Immature natural killer cell (primary cell): Measurements from ENCODE around the gene VWA3B. TPM values are rescaled to one million over a fixed set of nuclear protein-coding genes. Genes with fewer than 3 reads are reported as not detected.
"Not testable (repeated sequence)": the region's sequence is repeated elsewhere in the genome, so short reads cannot be mapped to it uniquely, and the experiment has no call there.

Experiments used
- DNase-seq, 3 donors: peaks; one replicate each; pipeline ENCODE4 v3.0.0; 2022; ENCODE audit warnings: mixed read lengths in 1 of 3
- H3K27ac Mint-ChIP-seq, 6 donors: one replicate each; pipeline ENCODE4 v1.8.0; 2020; ENCODE audit warnings: mixed read lengths in 6 of 6, mild to moderate bottlenecking in 5 of 6, inconsistent platforms in 4 of 6, moderate library complexity in 3 of 6
- H3K27me3 Mint-ChIP-seq, 3 donors: one replicate each; pipeline ENCODE4 v1.8.0; 2020 to 2021; ENCODE audit warnings: low read depth in 3 of 3, mild to moderate bottlenecking in 3 of 3, mixed read lengths in 3 of 3, moderate library complexity in 3 of 3, inconsistent platforms in 1 of 3
- H3K36me3 Mint-ChIP-seq, 3 donors: one replicate each; pipeline ENCODE4 v1.8.0; 2020; ENCODE audit warnings: mixed read lengths in 3 of 3, inconsistent platforms in 2 of 3, mild to moderate bottlenecking in 2 of 3
- H3K4me1 Mint-ChIP-seq, 2 donors: one replicate each; pipeline ENCODE4 v1.8.0; 2020; ENCODE audit warnings: inconsistent platforms in 2 of 2, mild to moderate bottlenecking in 2 of 2, mixed read lengths in 2 of 2, moderate library complexity in 1 of 2
- H3K4me3 Mint-ChIP-seq, 5 donors: one replicate each; pipeline ENCODE4 v1.8.0; 2020; ENCODE audit warnings: mild to moderate bottlenecking in 5 of 5, mixed read lengths in 5 of 5, inconsistent platforms in 3 of 5, moderate library complexity in 3 of 5
- H3K9me3 Mint-ChIP-seq, 6 donors: one replicate each; pipeline ENCODE4 v1.8.0; 2020; ENCODE audit warnings: mild to moderate bottlenecking in 6 of 6, mixed read lengths in 6 of 6, inconsistent platforms in 4 of 6, moderate library complexity in 3 of 6
- polyA plus RNA-seq, 3 donors: library from polyadenylated mRNA; unstranded; fragments of 300-500 nt; fragmentation: Illumina TruSeq; gene quantifications; one replicate each; pipeline ENCODE4 v1.2.3, GENCODE V29; 2021

Gene VWA3B
- polyA plus RNA-seq, 3 donors from 2014 or later = not detected

DNA sequence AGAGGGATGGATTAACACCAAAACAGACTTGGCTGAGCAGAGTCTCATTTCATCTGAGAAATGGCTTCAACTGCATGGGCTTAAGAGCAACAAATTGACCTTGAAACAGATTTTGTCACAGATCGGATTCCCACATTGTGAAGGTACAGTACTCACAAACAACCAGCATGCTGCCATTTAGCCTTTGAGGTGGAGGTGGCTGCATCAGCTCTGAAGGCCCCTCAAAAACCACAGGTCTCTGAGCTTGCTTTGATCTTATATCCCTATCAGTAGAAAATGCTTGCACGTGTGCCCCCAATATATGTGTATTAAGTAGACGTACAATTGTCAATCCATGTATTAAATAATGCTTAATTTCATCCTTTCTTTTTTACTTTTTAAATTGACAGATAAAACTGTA lies 6.2 kb downstream of the VWA3B start:
- DNase-seq = no peak
- peaks cover 6 to 8% (median 8%) of the 10 kb centered on the region in 3 donors for H3K27me3 Mint-ChIP-seq
- no peaks in the 10 kb centered on the region for H3K4me1 Mint-ChIP-seq
- peaks cover 5 to 11% (median 8%) of the 10 kb centered on the region in 6 donors for H3K9me3 Mint-ChIP-seq
- H3K36me3 Mint-ChIP-seq = peaks cover 0 to 4% (median 0%) of the 10 kb centered on the region in 3 donors
- H3K27ac Mint-ChIP-seq = no peak overlapping the region
- no peak overlapping the region for H3K4me3 Mint-ChIP-seq

DNA sequence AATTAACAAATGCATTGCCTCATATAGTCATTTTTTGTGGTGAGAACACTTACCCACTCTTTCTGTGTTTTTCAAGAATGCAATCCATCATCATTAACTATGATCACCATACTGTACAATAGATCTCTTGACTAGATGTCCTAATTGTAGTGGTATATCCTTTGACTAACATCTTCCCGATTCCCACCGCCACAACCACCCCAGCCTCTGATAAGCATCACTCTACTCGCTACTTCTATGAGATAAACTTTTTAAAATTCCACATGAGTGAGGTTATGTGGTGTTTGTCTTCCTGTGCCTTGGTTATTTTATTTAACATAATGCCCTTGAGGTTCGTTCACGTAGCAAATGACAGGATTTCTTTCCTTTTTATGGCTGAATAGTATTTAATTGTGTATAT lies 6.6 kb downstream of the VWA3B start:
- peaks cover 6 to 8% (median 8%) of the 10 kb centered on the region in 3 donors for H3K27me3 Mint-ChIP-seq
- H3K4me3 Mint-ChIP-seq = no peak overlapping the region
- no peak overlapping the region for H3K27ac Mint-ChIP-seq
- peaks cover 5 to 11% (median 8%) of the 10 kb centered on the region in 6 donors for H3K9me3 Mint-ChIP-seq
- no peak for DNase-seq
- no peaks in the 10 kb centered on the region for H3K4me1 Mint-ChIP-seq
- H3K36me3 Mint-ChIP-seq = peaks cover 0 to 4% (median 0%) of the 10 kb centered on the region in 3 donors

DNA sequence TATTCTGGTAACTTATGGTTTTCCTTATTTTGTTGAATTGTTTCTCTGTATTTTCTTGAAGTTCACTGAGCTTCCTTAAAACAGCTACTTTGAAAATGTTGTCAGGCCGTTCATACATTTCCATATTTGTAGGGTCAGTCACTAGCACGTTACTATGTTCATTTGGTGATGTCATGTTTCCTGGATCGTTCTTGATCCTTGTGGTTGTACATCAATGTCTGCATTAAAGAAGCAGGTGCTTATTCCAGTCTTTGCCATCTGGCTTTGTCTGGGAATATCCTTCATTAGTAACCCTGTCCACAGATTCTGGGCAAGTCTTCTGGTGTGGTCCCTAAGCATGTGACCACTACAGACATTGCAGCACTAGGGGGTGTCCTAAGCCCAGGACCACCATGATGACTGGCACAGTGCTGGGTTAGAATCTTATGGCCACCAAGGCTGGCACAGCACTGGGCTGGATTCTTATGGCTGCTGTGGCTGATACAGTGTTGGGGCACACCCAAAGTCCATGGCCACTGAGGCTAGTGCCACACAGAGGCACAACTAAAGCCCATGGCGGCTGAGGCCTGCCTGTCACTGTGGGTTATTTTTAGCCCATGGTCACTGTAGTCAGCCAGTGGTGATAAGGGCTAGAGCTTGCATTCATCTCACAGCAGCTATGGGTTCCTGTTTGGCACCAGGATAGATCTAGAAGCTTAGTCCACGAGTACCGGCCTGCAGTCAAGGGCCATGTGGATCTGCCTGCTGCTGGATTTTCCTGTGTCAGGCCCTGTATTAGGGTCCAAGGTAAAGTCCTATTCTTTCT lies 13.2 kb downstream of the VWA3B start:
- H3K36me3 Mint-ChIP-seq = peaks cover 2 to 7% (median 4%) of the 10 kb centered on the region in 3 donors
- H3K9me3 Mint-ChIP-seq = peaks cover 7 to 26% (median 13%) of the 10 kb centered on the region in 6 donors
- no peaks in the 10 kb centered on the region for H3K4me1 Mint-ChIP-seq
- no peak for DNase-seq
- peaks cover 1 to 2% (median 2%) of the 10 kb centered on the region in 3 donors for H3K27me3 Mint-ChIP-seq
- no peak overlapping the region for H3K4me3 Mint-ChIP-seq
- H3K27ac Mint-ChIP-seq = no peak overlapping the region

DNA sequence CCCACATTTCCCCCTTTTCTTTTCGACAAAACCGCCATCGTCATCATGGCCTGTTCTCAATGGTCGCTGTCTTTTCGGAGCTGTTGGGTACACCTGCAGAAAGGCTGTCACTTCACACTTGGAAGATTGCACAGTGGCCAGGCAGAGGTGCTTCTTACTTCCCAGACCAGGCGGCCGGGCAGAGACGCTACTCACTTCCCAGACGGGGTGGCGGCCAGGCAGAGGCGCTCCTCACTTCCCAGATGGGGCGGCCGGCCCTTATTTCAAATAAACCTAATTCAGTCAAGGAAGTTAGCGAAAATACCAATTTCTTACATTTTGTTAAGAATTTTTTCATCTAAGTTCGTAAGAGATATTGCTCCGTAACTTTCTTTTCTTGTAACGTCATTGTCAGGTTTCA lies 15.3 kb downstream of the VWA3B start:
- H3K4me3 Mint-ChIP-seq, DNase-seq, H3K27me3 Mint-ChIP-seq, H3K36me3 Mint-ChIP-seq, H3K4me1 Mint-ChIP-seq, H3K27ac Mint-ChIP-seq: not testable (repeated sequence)
- peaks cover 0 to 18% (median 5%) of the 10 kb centered on the region in 6 donors for H3K9me3 Mint-ChIP-seq

DNA sequence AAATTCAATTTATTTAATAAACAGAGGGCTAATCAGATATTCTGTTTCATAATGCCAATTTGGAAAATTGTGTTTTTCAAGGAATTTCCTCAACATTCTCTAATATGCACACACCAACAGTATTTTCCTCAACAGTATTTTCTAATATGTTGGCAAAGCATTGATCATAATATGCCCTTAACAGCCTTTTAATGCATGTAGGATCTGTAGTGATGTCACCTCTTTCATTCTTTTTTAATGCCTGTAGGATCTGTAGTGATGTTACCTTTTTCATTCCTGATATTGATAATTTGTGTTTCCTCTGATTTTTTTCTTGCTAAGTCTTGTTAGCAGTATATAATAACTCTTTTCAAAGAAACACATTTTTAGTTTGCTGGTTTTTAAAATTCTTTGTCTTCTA lies 15.9 kb downstream of the VWA3B start:
- H3K4me3 Mint-ChIP-seq = no peak overlapping the region
- no peak overlapping the region for H3K27ac Mint-ChIP-seq
- no peak for DNase-seq
- no peaks in the 10 kb centered on the region for H3K4me1 Mint-ChIP-seq
- H3K27me3 Mint-ChIP-seq = peaks cover 0 to 2% (median 0%) of the 10 kb centered on the region in 3 donors
- peaks cover 0 to 18% (median 5%) of the 10 kb centered on the region in 6 donors for H3K9me3 Mint-ChIP-seq
- H3K36me3 Mint-ChIP-seq = peaks cover 0 to 7% (median 2%) of the 10 kb centered on the region in 3 donors

DNA sequence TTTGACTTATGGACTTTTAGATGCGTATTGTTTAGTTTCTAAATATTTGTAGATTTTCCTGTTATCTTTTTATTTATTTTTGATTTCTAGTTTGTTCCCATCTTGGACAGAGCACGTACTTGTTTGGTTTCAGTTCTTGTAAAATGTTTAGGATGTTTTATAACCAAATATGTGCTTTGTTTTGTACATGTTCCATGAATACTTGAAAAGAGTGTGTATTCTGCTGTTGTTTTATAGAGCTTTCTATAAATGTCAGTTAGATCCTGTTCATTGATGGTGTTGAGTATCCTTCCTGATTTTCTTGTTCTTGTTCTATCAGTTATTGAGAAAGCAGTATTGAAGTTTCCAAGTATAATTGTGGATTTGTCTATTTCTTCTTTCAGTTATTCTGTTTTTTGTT lies 21.1 kb downstream of the VWA3B start:
- no peak for DNase-seq
- H3K4me1 Mint-ChIP-seq = no peaks in the 10 kb centered on the region
- H3K27ac Mint-ChIP-seq = no peak overlapping the region
- H3K9me3 Mint-ChIP-seq = peaks cover 0 to 29% (median 9%) of the 10 kb centered on the region in 6 donors
- peaks cover 0 to 4% (median 0%) of the 10 kb centered on the region in 3 donors for H3K36me3 Mint-ChIP-seq
- peaks cover 3 to 27% (median 8%) of the 10 kb centered on the region in 3 donors for H3K27me3 Mint-ChIP-seq
- H3K4me3 Mint-ChIP-seq = no peak overlapping the region

DNA sequence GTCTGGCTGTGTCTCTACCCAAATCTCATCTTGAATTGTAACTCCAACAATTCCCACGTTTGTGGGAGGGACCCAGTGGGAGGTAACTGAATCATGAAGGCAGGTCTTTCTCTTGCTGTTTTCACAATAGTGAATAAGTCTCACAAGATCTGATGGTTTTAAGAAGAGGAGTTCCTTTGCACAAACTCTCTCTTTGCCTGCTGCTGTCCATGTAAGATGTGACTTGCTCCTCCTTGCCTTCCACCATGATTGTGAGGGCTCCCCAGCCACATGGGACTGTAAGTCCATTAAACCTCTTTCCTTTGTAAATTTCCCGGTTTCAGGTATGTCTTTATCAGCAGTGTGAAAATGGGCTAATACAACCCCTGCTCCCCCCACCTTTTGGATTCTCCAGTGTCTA lies 23.8 kb downstream of the VWA3B start:
- peaks cover 3 to 34% (median 10%) of the 10 kb centered on the region in 3 donors for H3K27me3 Mint-ChIP-seq
- peaks cover 0 to 28% (median 10%) of the 10 kb centered on the region in 6 donors for H3K9me3 Mint-ChIP-seq
- no peak overlapping the region for H3K4me3 Mint-ChIP-seq
- no peaks in the 10 kb centered on the region for H3K4me1 Mint-ChIP-seq
- H3K36me3 Mint-ChIP-seq = peaks cover 0 to 4% (median 0%) of the 10 kb centered on the region in 3 donors
- DNase-seq = no peak
- H3K27ac Mint-ChIP-seq = no peak overlapping the region

DNA sequence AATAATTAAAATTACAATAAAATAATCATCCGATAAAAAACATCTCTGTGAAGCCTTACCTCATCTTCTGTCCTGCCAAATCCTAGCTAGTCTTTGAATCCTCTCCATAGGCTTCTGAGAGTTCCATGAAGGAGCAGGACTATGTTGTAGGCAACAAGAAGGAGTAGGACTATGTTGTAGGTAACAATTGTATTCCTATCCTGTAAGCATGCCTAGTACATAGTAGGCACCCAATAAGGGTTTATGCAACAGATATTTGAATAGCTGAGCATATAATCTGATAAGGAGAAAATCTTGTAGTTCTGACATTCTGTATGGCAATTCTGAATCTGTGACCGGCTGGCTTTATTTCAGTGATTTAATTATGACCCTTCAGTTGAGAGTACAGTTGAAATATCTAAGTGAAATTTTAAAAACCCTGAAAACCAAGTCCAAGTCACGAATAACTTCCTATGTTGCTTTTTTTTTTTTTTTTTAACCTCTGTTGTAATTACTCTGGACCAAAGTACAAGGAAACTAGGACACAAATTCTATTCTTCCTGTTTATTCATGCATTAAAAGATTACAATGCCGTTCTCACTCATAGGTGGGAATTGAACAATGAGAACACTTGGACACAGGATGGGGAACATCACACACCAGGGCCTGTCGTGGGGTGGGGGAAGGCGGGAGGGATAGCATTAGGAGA lies 27.8 kb downstream of the VWA3B start:
- Mint-ChIP-seq H3K36me3 (peaks cover 0 to 4% (median 0%) of the 10 kb centered on the region in 3 donors), H3K27ac (no peak overlapping the region), H3K9me3 (peaks cover 0 to 28% (median 10%) of the 10 kb centered on the region in 6 donors), H3K4me3 (no peak overlapping the region), H3K27me3 (peaks cover 1 to 38% (median 10%) of the 10 kb centered on the region in 3 donors), H3K4me1 (no peaks in the 10 kb centered on the region)
- DNase-seq = no peak

DNA sequence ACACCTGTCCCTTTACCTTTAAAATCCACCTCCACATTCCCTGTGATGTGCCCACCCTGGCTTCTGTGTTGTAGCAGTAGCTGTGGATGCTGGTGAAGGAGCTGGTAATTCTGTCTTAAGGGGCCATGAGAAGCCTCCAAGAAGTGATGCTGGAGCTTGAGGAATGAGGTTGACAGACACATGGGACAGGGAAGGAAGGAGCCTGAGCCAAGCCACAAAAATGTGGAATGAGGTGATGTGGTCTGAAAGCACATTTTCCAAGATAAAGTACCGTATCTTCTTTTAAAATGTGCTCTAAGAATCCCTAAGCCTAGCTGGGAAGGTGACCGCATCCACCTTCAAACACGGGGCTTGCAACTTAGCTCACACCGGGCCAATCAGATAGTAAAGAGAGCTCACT lies 31.2 kb downstream of the VWA3B start:
- peaks cover 2 to 14% (median 3%) of the 10 kb centered on the region in 3 donors for H3K27me3 Mint-ChIP-seq
- no peaks in the 10 kb centered on the region for H3K36me3 Mint-ChIP-seq
- H3K4me1 Mint-ChIP-seq = no peaks in the 10 kb centered on the region
- no peak overlapping the region for H3K27ac Mint-ChIP-seq
- H3K9me3 Mint-ChIP-seq = peaks cover 0 to 9% (median under 1%) of the 10 kb centered on the region in 6 donors
- DNase-seq = no peak
- H3K4me3 Mint-ChIP-seq = no peak overlapping the region

DNA sequence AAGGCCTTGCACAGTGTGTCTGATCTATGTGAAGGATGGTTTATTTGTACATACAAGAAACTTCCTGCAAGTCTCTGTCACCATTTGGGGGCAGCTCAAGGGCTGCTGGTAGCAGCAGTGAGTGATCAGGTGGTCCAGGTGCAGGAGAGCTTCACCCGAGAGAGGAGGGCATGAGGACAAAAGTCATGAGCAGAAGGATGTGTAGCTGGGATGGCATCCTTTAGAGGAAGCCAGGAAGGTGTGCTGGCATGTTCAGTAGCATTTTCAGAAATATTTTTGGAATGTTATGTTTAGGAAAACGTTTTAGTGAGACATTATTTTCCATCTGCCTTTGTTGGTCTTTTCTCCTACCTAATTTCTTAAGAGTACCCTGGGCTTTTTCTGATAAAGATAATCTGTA lies 31.9 kb downstream of the VWA3B start:
- DNase-seq = no peak
- Mint-ChIP-seq H3K27ac (no peak overlapping the region), H3K27me3 (peaks cover 2 to 17% (median 5%) of the 10 kb centered on the region in 3 donors)

DNA sequence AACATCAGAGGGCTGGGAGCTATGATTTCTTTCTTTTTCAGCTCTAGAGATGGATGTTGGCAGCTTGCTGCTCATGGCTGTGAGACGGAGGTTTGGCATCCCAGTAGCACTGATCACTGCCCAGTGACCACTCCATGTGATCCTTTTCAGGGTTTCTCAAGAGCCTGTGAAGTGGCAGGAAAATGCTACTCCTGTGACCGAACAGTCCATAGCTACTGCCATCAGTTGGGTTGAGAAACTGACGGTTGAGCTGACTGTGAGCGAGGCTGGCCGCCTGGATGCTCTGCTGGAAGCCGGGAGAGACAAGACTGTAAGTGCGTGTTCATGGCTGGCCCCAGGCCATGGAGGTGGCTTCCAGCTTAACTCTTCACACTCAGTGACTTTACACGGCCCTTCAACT lies 34.2 kb downstream of the VWA3B start:
- no peak overlapping the region for H3K27ac Mint-ChIP-seq
- no peak overlapping the region for H3K4me3 Mint-ChIP-seq
- H3K36me3 Mint-ChIP-seq = no peaks in the 10 kb centered on the region
- H3K27me3 Mint-ChIP-seq = peaks cover 0 to 11% (median 5%) of the 10 kb centered on the region in 3 donors
- no peaks in the 10 kb centered on the region for H3K9me3 Mint-ChIP-seq
- H3K4me1 Mint-ChIP-seq = no peaks in the 10 kb centered on the region
- DNase-seq = no peak

More for the DNA sequence above, 31.9 kb downstream of the VWA3B start:
- H3K36me3 Mint-ChIP-seq = no peaks in the 10 kb centered on the region
- H3K4me1 Mint-ChIP-seq = no peaks in the 10 kb centered on the region
- peaks cover 0 to 2% (median 0%) of the 10 kb centered on the region in 6 donors for H3K9me3 Mint-ChIP-seq
- no peak overlapping the region for H3K4me3 Mint-ChIP-seq

DNA sequence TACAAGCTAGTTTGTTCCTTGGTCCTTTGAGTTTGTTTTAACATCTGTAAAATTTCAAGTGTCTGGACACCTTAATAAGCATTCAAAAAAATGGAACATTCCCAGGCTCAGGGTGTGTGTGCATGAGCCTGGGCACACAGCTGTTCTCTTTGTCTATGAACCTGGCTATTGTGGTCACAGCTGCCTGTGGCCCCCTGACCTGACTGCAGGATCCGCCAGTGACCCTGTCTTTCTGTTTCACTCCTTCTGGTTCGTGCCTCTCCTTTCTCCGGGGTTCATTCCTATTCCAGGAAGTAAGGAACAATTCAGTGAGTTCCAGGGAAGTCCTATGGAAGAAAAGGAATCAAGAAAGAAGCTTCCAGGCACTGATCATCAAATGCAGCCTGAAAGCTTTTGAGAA lies 35.6 kb downstream of the VWA3B start:
- Mint-ChIP-seq H3K9me3 (no peaks in the 10 kb centered on the region), H3K27me3 (peaks cover 1 to 6% (median 5%) of the 10 kb centered on the region in 3 donors)

DNA sequence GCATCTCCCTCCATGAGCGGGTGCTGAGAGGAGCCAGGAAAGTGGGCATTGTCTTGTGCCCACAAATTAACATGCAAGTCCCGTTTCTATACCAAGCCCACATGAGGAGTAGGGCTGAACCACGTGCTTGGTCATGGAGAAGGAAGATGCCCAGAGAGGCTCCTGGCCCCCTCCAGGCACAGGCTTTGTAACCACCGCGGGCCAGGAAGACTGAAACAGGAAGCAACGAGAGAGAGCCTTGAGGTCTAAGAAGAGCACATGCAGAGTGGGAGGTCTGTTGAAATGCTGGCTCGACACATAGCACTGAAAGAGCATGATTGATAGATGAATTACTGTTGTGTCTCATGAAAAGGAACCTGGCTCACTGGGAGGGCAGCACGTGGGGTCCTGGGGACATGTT lies 36.3 kb downstream of the VWA3B start:
- DNase-seq = no peak
- Mint-ChIP-seq H3K27ac (peak overlapping the region in 1 of 6 donors; percentile 27), H3K4me1 (no peaks in the 10 kb centered on the region), H3K27me3 (peaks cover 1 to 8% (median 6%) of the 10 kb centered on the region in 3 donors), H3K4me3 (peak overlapping the region in 1 of 5 donors; percentile 19), H3K36me3 (no peaks in the 10 kb centered on the region), H3K9me3 (no peaks in the 10 kb centered on the region)

More for the DNA sequence above, 35.6 kb downstream of the VWA3B start:
- Mint-ChIP-seq H3K4me3 (no peak overlapping the region), H3K27ac (no peak overlapping the region), H3K4me1 (no peaks in the 10 kb centered on the region), H3K36me3 (no peaks in the 10 kb centered on the region)
- no peak for DNase-seq

DNA sequence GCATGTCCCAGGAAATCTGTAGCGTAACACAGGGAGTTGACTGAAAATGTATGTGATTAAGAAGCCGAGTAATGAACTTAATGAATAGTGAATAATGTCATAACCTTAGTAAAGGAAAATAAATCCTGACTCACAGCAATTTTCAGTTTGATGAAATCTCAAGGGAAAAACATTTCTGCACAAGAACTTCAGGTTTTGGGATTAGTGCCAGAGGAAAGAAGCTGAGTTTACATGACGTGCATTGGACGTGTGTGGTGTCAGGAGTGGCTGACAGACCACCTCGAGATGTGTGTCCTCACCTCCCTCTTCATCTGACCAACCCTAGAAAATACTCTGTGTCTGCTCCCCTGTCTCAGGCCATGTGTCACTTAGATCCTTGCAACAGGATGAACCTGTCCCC lies 39.1 kb downstream of the VWA3B start:
- no peak overlapping the region for H3K27ac Mint-ChIP-seq
- DNase-seq = no peak
- peaks cover 3 to 15% (median 4%) of the 10 kb centered on the region in 3 donors for H3K27me3 Mint-ChIP-seq
- no peaks in the 10 kb centered on the region for H3K4me1 Mint-ChIP-seq
- H3K4me3 Mint-ChIP-seq = no peak overlapping the region
- H3K36me3 Mint-ChIP-seq = no peaks in the 10 kb centered on the region
- no peaks in the 10 kb centered on the region for H3K9me3 Mint-ChIP-seq
